Measurements from ENCODE around the gene DHPS. TPM values are rescaled to one million over a fixed set of nuclear protein-coding genes. Genes with fewer than 3 reads are reported as not detected.

The DHPS gene
- total and polyA plus RNA-seq, 2 of the 13 experiments (the other 11 are each of a cell fraction or from before 2014, with no cell fraction given), result 43.3 to 84.3 TPM

GRCh38 chr19:12696366-12697335 lies 15.0 kb upstream of the DHPS start, which contains the start of gene FBXW9 (continued):
- TF ChIP-seq FUBP1 (CRISPR knock-in tag; IDR thresholded peaks at IDR 0.05; ENCODE audit: borderline replicate concordance) (no peak), HIVEP1 (CRISPR knock-in tag; IDR thresholded peaks at IDR 0.05) (peak; percentile 66; the same call in 1 of the 2 replicates), ZUFSP (CRISPR knock-in tag; IDR thresholded peaks at IDR 0.05; ENCODE audit: borderline replicate concordance) (no peak), HDAC2 (CRISPR knock-in tag; IDR thresholded peaks at IDR 0.05) (peak; percentile 92), ZNF616 (CRISPR knock-in tag; IDR thresholded peaks at IDR 0.05; ENCODE audit: low read depth) (no peak), YY1 (IDR thresholded peaks at IDR 0.05; ENCODE audit: insufficient read depth, insufficient replicate concordance, low read depth, low read length) (peak; percentile 63), KMT2A (CRISPR knock-in tag; IDR thresholded peaks at IDR 0.05) (peak; percentile 63; the same call in 1 of the 2 replicates), SPEN (CRISPR knock-in tag; IDR thresholded peaks at IDR 0.05; ENCODE audit: low read depth) (peak; percentile 90), ZBTB26 (CRISPR knock-in tag; IDR thresholded peaks at IDR 0.05; ENCODE audit: borderline replicate concordance) (peak; percentile 68; the same call in 1 of the 2 replicates), ZBTB8A (CRISPR knock-in tag; IDR thresholded peaks at IDR 0.05; ENCODE audit: borderline replicate concordance, low read depth) (no peak), ISL2 (CRISPR knock-in tag; IDR thresholded peaks at IDR 0.05) (peak; percentile 68), MXI1 (IDR thresholded peaks at IDR 0.05; ENCODE audit: borderline replicate concordance, low read depth, low read length) (peak; percentile 97; the same call in 2 of the 3 replicates), TFDP2 (CRISPR knock-in tag; IDR thresholded peaks at IDR 0.05) (no peak; the same call in 1 of the 2 replicates), ETV6 (CRISPR knock-in tag; conservative IDR thresholded peaks at IDR 0.05) (no peak), IRF1 (CRISPR knock-in tag; IDR thresholded peaks at IDR 0.05; ENCODE audit: low read depth) (no peak), BORCS8-MEF2B (CRISPR knock-in tag; IDR thresholded peaks at IDR 0.05) (peak; percentile 37; the same call in 1 of the 2 replicates), AKAP8 (CRISPR knock-in tag; IDR thresholded peaks at IDR 0.05) (peak; percentile 91), CEBPG (CRISPR knock-in tag; IDR thresholded peaks at IDR 0.05) (peak; percentile 50), FOSL1 (CRISPR knock-in tag; IDR thresholded peaks at IDR 0.05; ENCODE audit: borderline replicate concordance) (no peak), ZNF3 (CRISPR knock-in tag; IDR thresholded peaks at IDR 0.05) (no peak), YEATS2 (CRISPR knock-in tag; IDR thresholded peaks at IDR 0.05; ENCODE audit: borderline replicate concordance) (peak; percentile 94), RAD21 (CRISPR knock-in tag; IDR thresholded peaks at IDR 0.05) (peak; percentile 52; the same call in 1 of the 2 replicates)
